GM12878 (cell line): ENCODE data around the gene GCNT1. TPM values are rescaled to one million over a fixed set of nuclear protein-coding genes. Genes with fewer than 3 reads are reported as not detected.

Source experiments
- ATAC-seq: fragments of 200-7000 bp; cut with Tn5 transposase; 3 replicates; pipeline ENCODE4 v1.9.1; 2020; ENCODE audit warnings: mild to moderate bottlenecking, moderate library complexity
- BruUV-seq: library from RNA; stranded (reverse); fragments of 400-500 nt; replicated peaks from 2 replicates; lab custom pipeline; 2021; lab: Mats Ljungman, UMichigan
- CTCF ChIA-PET: fragments of 300-600 bp; sonication (Branson Sonifier 250); formaldehyde crosslinking; extraction: SDS; loops from one replicate; lab custom pipeline; 2021; ENCODE audit warnings: inconsistent platforms; lab: Yijun Ruan, JAX
- POLR2A ChIA-PET: fragments of 350-600 bp; formaldehyde crosslinking; extraction: SDS; loops from one replicate; lab custom pipeline; 2021; ENCODE audit warnings: inconsistent platforms; lab: Charles Lee
- RAD21 ChIA-PET: fragments of 300-600 bp; sonication (Branson Sonifier 250); formaldehyde crosslinking; loops from one replicate; lab custom pipeline; 2023; ENCODE audit warnings: antibody characterized with exemption; ENCODE audit not compliant: unreplicated experiment; lab: Charles Lee
- SMC1A ChIA-PET: fragments of 300-600 bp; sonication (Branson Sonifier 250); formaldehyde crosslinking; loops from one replicate; lab custom pipeline; 2023; ENCODE audit not compliant: unreplicated experiment, uncharacterized antibody; lab: Charles Lee
- DNase-seq: peaks from one replicate; pipeline ENCODE4 v3.0.0-alpha.2; 2011; ENCODE audit warnings: low read depth, low spot score
- FAIRE-seq: peaks from 3 replicates; lab custom pipeline; 2011; peaks lifted over from hg19 to GRCh38; lab: Jason Lieb, UNC
- H2AFZ ChIP-seq: 2 replicates; pipeline ENCODE4 v1.6.0; 2011; ENCODE audit warnings: low read depth, low read length, control low read depth; ENCODE audit not compliant: control insufficient read depth
- H3K27ac ChIP-seq: 2 replicates; pipeline ENCODE4 v1.5.1; 2011; ENCODE audit warnings: control low read depth; ENCODE audit not compliant: control insufficient read depth, insufficient read depth
- H3K27me3 ChIP-seq, 2 experiments: replicated peaks in 1 of 2; 2 replicates each; pipeline versions ENCODE4 v1.6.0 to v1.6.1; 2011; ENCODE audit warnings: low read length in 1 of 2; ENCODE audit not compliant: control insufficient read depth in 2 of 2, insufficient read depth in 2 of 2
- H3K36me3 ChIP-seq, 2 experiments: 2 replicates each; pipeline ENCODE4 v1.5.1; 2011; ENCODE audit warnings: low read length in 1 of 2; ENCODE audit not compliant: control insufficient read depth in 2 of 2, insufficient read depth in 2 of 2
- H3K4me1 ChIP-seq: 2 replicates; pipeline ENCODE4 v1.6.1; 2011; ENCODE audit warnings: mild to moderate bottlenecking, low read length, moderate library complexity, mixed read lengths; ENCODE audit not compliant: control insufficient read depth, insufficient read depth
- H3K4me2 ChIP-seq: 2 replicates; pipeline ENCODE4 v1.6.0; 2011; ENCODE audit warnings: control low read depth; ENCODE audit not compliant: control insufficient read depth, insufficient read depth
- H3K4me3 ChIP-seq: fragments of 200-600 bp; sonication (generic); 2 replicates; pipeline ENCODE4 v1.5.1; 2016
- H3K79me2 ChIP-seq: 2 replicates; pipeline ENCODE4 v1.6.0; 2011; ENCODE audit warnings: low read length; ENCODE audit not compliant: control insufficient read depth, insufficient read depth
- H3K9ac ChIP-seq: 2 replicates; pipeline ENCODE4 v1.8.0; 2011; ENCODE audit warnings: low read length, control low read depth, mixed read lengths; ENCODE audit not compliant: control insufficient read depth, insufficient read depth
- H3K9me3 ChIP-seq: replicated peaks from 3 replicates; pipeline ENCODE4 v1.5.1; 2011; ENCODE audit warnings: mild to moderate bottlenecking, low read length; ENCODE audit not compliant: control insufficient read depth, insufficient read depth
- H4K20me1 ChIP-seq: 2 replicates; pipeline ENCODE4 v1.6.0; 2011; ENCODE audit not compliant: control insufficient read depth, insufficient read depth
- E4F1 ChIP-seq: fragments of 450-650 bp; IDR thresholded peaks from 2 replicates; pipeline ENCODE4 v1.6.1; 2018; ENCODE audit warnings: borderline replicate concordance, mild to moderate bottlenecking; ENCODE audit not compliant: partially characterized antibody
- NR2F1 ChIP-seq: fragments of 450-650 bp; conservative IDR thresholded peaks from 2 replicates; pipeline ENCODE4 v1.6.1; 2017; ENCODE audit warnings: mild to moderate bottlenecking
- PAX8 ChIP-seq: fragments of 450-650 bp; IDR thresholded peaks from 2 replicates; pipeline ENCODE4 v1.6.1; 2017; ENCODE audit warnings: mild to moderate bottlenecking, moderate library complexity
- RBBP5 ChIP-seq: fragments of 200-600 bp; sonication (generic); conservative IDR thresholded peaks from 2 replicates; pipeline ENCODE4 v1.6.1; 2016
- SIN3A ChIP-seq: IDR thresholded peaks from 2 replicates; pipeline ENCODE4 v1.6.1; 2012; ENCODE audit warnings: low read depth, low read length, improper control_type of control experiment
- SRF ChIP-seq, 2 experiments: IDR thresholded peaks; 2 replicates each; pipeline ENCODE4 v1.6.1; 2011; ENCODE audit warnings: low read depth in 2 of 2, low read length in 2 of 2, mild to moderate bottlenecking in 1 of 2, moderate library complexity in 1 of 2
- TARDBP ChIP-seq: IDR thresholded peaks from 2 replicates; pipeline ENCODE4 v1.6.1; 2016; ENCODE audit warnings: borderline replicate concordance
- in situ Hi-C: fragments of 300-500 bp; cut with MboI; formaldehyde crosslinking; loops from 9 replicates; pipeline ENCODE4 v1.14.3; 2018; ENCODE audit warnings: mixed read lengths
- intact Hi-C: fragments of 100-400 bp; cut with micrococcal nuclease; formaldehyde crosslinking; loops from one replicate; pipeline ENCODE4 v1.14.2; 2022; ENCODE audit not compliant: unreplicated experiment
- polyA plus RNA-seq, 11 experiments: library from polyadenylated mRNA; depleted of rRNA in 4 of 11; unstranded in 6 of 11; stranded (reverse) in 5 of 11; fragments of >200 nt; fragmentation: Nextera tagmentation in 4 of 11; fragmentation: Illumina TruSeq in 1 of 11; extraction: Ambion mirVana in 4 of 11; extraction: Trizol in 1 of 11; gene quantifications; 1 replicate in 1 of 11; 2 replicates in 10 of 11; pipeline versions ENCODE4 v1.2.1 to v1.2.3, GENCODE V29; 2011 to 2016; ENCODE audit warnings: inconsistent platforms in 2 of 11, missing spikeins in 2 of 11, low read depth in 1 of 11
- total RNA-seq, 4 experiments: library from RNA; depleted of rRNA in 3 of 4; stranded (reverse); fragments of >200 nt in 3 of 4; fragmentation: Illumina TruSeq in 1 of 4; extraction: Trizol in 1 of 4; gene quantifications; 2 replicates each; pipeline versions ENCODE4 v1.2.1 to v1.2.3, GENCODE V29; 2013 to 2021
- TF ChIP-seq, protein P1 (sequence below): fragments of 450-650 bp; IDR thresholded peaks from 2 replicates; pipeline ENCODE4 v1.6.1; 2017; ENCODE audit warnings: mild to moderate bottlenecking, moderate library complexity

GCNT1 gene
- total and polyA plus RNA-seq, 10 of the 15 experiments (the other 5 are each of a cell fraction or from before 2014, with no cell fraction given), result 2.8 to 17.8 (median 7.1) TPM

GRCh38 chr9:76445976-76446375 lies 13.0 kb upstream of the GCNT1 start:
- no peak overlapping the region for H3K4me3 ChIP-seq
- H3K9ac ChIP-seq, result no peak overlapping the region
- no peaks in the 10 kb centered on the region for H3K36me3 ChIP-seq
- BruUV-seq, result no TSS peak
- ChIA-PET RAD21 (interaction anchor here (2.9 kb wide), 1 partner anchor 52 kb away, joined by 13 read pairs; the partner anchor contains the start of gene RFK), POLR2A (no interaction called here)
- H3K4me2 ChIP-seq, result no peak overlapping the region
- H3K79me2 ChIP-seq, result peaks cover 2% of the 10 kb centered on the region; the same call in 1 of the 2 replicates
- no peak for DNase-seq
- TF ChIP-seq, protein P1, sequence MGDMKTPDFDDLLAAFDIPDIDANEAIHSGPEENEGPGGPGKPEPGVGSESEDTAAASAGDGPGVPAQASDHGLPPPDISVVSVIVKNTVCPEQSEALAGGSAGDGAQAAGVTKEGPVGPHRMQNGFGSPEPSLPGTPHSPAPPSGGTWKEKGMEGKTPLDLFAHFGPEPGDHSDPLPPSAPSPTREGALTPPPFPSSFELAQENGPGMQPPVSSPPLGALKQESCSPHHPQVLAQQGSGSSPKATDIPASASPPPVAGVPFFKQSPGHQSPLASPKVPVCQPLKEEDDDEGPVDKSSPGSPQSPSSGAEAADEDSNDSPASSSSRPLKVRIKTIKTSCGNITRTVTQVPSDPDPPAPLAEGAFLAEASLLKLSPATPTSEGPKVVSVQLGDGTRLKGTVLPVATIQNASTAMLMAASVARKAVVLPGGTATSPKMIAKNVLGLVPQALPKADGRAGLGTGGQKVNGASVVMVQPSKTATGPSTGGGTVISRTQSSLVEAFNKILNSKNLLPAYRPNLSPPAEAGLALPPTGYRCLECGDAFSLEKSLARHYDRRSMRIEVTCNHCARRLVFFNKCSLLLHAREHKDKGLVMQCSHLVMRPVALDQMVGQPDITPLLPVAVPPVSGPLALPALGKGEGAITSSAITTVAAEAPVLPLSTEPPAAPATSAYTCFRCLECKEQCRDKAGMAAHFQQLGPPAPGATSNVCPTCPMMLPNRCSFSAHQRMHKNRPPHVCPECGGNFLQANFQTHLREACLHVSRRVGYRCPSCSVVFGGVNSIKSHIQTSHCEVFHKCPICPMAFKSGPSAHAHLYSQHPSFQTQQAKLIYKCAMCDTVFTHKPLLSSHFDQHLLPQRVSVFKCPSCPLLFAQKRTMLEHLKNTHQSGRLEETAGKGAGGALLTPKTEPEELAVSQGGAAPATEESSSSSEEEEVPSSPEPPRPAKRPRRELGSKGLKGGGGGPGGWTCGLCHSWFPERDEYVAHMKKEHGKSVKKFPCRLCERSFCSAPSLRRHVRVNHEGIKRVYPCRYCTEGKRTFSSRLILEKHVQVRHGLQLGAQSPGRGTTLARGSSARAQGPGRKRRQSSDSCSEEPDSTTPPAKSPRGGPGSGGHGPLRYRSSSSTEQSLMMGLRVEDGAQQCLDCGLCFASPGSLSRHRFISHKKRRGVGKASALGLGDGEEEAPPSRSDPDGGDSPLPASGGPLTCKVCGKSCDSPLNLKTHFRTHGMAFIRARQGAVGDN, result no peak
- TF ChIP-seq PAX8, result no peak
- TF ChIP-seq SRF (IDR thresholded peaks at IDR 0.05; ENCODE audit: low read depth in 2 of 2, low read length in 2 of 2), result no peak
- no peak for TF ChIP-seq NR2F1
- no peak for TF ChIP-seq RBBP5
- TF ChIP-seq SIN3A, result no peak
- TF ChIP-seq TARDBP, result no peak
- no peak for TF ChIP-seq E4F1
- TF ChIP-seq, all 136 proteins: peak for 0
- Histone ChIP-seq H4K20me1 (no peaks in the 10 kb centered on the region), H3K27me3 (no peaks in the 10 kb centered on the region), H2AFZ (no peak overlapping the region), H3K27ac (no peak overlapping the region), H3K4me1 (peaks cover 13% of the 10 kb centered on the region), H3K9me3 (no peaks in the 10 kb centered on the region)
- SMC1A ChIA-PET, result interaction anchor here (1.6 to 5.4 kb wide), 4 partner anchors 13 to 213 kb away, joined by 4 to 33 read pairs (median 14); partner anchors contain the start of gene RFK
- CTCF ChIA-PET, result interaction anchor here (1.4 to 3.4 kb wide), 7 partner anchors 10 to 258 kb away, joined by 3 to 30 read pairs (median 6); partner anchors contain the start of gene RFK
- intact Hi-C loops (no loop called here), in situ Hi-C loops (loop anchor here (5.0 kb wide), 2 partner anchors 211 to 256 kb away; no protein-coding TSS in a partner anchor)
- ATAC-seq (no peak), FAIRE-seq (no peak)
